Smooth muscle cell (in vitro differentiated cells): ENCODE data around the gene LUZP1. TPM values are rescaled to one million over a fixed set of nuclear protein-coding genes. Genes with fewer than 3 reads are reported as not detected.

Experiments used
- DNase-seq: peaks from one replicate; lab custom pipeline; 2025; ENCODE audit not compliant: unreplicated experiment; lab: John Stamatoyannopoulos, UW
- H2AFZ ChIP-seq: fragments of 200-600 bp; sonication (generic); 2 replicates; pipeline ENCODE4 v1.6.0; 2016; ENCODE audit warnings: antibody characterized with exemption, low read depth, mild to moderate bottlenecking
- H3F3A ChIP-seq: fragments of 200-600 bp; sonication (generic); 2 replicates; pipeline ENCODE4 v1.6.0; 2017; ENCODE audit warnings: antibody characterized with exemption, low read depth
- H3K27ac ChIP-seq: fragments of 200-600 bp; sonication (generic); 2 replicates; pipeline ENCODE4 v1.5.1; 2016; ENCODE audit warnings: low read depth, mild to moderate bottlenecking
- H3K27me3 ChIP-seq: fragments of 200-600 bp; sonication (generic); 2 replicates; pipeline ENCODE4 v1.6.1; 2016; ENCODE audit warnings: low read depth, mild to moderate bottlenecking
- H3K36me3 ChIP-seq: fragments of 200-600 bp; sonication (generic); 2 replicates; pipeline ENCODE4 v1.5.1; 2016; ENCODE audit warnings: low read depth
- H3K4me1 ChIP-seq: fragments of 200-600 bp; sonication (generic); 2 replicates; pipeline ENCODE4 v1.5.1; 2016; ENCODE audit warnings: low read depth
- H3K4me2 ChIP-seq: fragments of 200-600 bp; sonication (generic); 2 replicates; pipeline ENCODE4 v1.6.0; 2016; ENCODE audit warnings: mild to moderate bottlenecking
- H3K4me3 ChIP-seq: fragments of 200-600 bp; sonication (generic); 2 replicates; pipeline ENCODE4 v1.5.1; 2016; ENCODE audit warnings: mild to moderate bottlenecking
- H3K79me2 ChIP-seq: fragments of 200-600 bp; sonication (generic); 2 replicates; pipeline ENCODE4 v1.6.0; 2016; ENCODE audit warnings: low read depth, mild to moderate bottlenecking
- H3K9ac ChIP-seq: fragments of 200-600 bp; sonication (generic); 2 replicates; pipeline ENCODE4 v1.6.0; 2016; ENCODE audit warnings: low read depth
- H3K9me3 ChIP-seq: fragments of 200-600 bp; sonication (generic); replicated peaks from 2 replicates; pipeline ENCODE4 v1.5.1; 2016; ENCODE audit warnings: low read depth
- H4K20me1 ChIP-seq: fragments of 200-600 bp; sonication (generic); 2 replicates; pipeline ENCODE4 v1.6.0; 2016; ENCODE audit warnings: low read depth
- WGBS: methylation state at CpG from one replicate; pipeline ENCODE4 v1.1.7; 2016; ENCODE audit warnings: low lambda C conversion rate; 5-methylcytosine and 5-hydroxymethylcytosine counted together
- polyA plus RNA-seq: library from polyadenylated mRNA; unstranded; fragments of >200 nt; fragmentation: Nextera tagmentation; extraction: Ambion mirVana; gene quantifications from 2 replicates; pipeline ENCODE4 v1.2.1, GENCODE V29; 2016
- total RNA-seq: library from RNA; depleted of rRNA; stranded (reverse); fragments of >200 nt; gene quantifications from 2 replicates; pipeline ENCODE4 v1.2.3, GENCODE V29; 2014
- TF ChIP-seq, protein P1 (sequence below): fragments of 200-600 bp; sonication (generic); IDR thresholded peaks from 2 replicates; pipeline ENCODE4 v1.5.1; 2017; ENCODE audit warnings: borderline replicate concordance, mild to moderate bottlenecking, antibody characterized with exemption; ENCODE audit not compliant: insufficient read depth, poor library complexity, severe bottlenecking

Gene LUZP1
- 29.2 and 41.1 TPM in 2 replicates for total RNA-seq
- polyA plus RNA-seq: 39.2 and 54.5 TPM in 2 replicates

DNA sequence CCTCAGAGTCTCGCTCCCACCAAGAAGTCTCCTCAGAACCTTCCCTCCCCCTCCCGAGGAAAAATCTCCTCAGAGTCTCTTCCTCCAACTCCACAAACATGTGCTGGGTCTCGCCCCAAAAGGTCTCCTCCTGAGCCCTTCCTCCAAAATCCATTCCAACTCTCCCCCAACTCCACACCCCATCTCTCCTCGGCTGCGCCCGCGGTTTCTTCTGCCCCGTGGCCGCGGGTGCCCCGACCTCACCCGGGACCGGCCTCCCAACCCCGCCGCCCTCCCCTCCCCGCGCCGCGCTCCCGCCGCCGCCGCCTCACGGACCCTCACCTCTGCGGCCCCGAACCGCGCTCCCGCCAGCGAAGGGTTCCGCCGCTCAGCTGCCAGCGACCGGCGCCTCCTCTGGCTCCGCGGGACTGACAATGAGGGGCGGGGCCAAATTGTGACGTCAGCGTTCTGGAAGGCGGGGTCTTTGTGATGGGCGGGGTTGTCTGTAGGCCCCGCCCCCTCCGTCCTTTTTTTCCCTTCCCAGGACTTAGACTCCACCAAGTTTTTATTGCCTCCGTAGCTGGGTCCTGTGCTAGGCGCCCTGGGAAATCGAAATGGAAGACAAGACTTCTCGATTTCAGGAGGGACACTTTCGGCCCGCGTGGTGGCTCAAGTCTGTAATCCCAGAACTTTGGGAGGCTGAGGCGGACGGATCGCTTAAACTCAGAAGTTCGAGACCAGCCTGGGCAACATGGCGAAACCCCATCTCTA is at the start of gene LUZP1:
LUZP1 (minus strand) TSS at position 412 of the 750 bp plus-strand sequence.
- no peaks in the 10 kb centered on the region for H3K36me3 ChIP-seq
- H3F3A ChIP-seq: peaks cover 14% of the 10 kb centered on the region
- H3K4me1 ChIP-seq: peaks cover 14% of the 10 kb centered on the region
- H3K9ac ChIP-seq: peak within 1 kb of the TSS; percentile 96
- H3K79me2 ChIP-seq: peaks cover 41% of the 10 kb centered on the region
- WGBS: 9% methylated on average over 53 of the region's 56 CpGs
- peaks cover 42% of the 10 kb centered on the region for H4K20me1 ChIP-seq
- peak; percentile 84 for DNase-seq
- H3K27ac ChIP-seq: peak within 1 kb of the TSS; percentile 91
- peak within 1 kb of the TSS; percentile 89 for H3K4me2 ChIP-seq
- peak within 1 kb of the TSS; percentile 40 for H2AFZ ChIP-seq
- H3K4me3 ChIP-seq: peak within 1 kb of the TSS; percentile 98
- H3K9me3 ChIP-seq: no peaks in the 10 kb centered on the region
- TF ChIP-seq, protein P1, sequence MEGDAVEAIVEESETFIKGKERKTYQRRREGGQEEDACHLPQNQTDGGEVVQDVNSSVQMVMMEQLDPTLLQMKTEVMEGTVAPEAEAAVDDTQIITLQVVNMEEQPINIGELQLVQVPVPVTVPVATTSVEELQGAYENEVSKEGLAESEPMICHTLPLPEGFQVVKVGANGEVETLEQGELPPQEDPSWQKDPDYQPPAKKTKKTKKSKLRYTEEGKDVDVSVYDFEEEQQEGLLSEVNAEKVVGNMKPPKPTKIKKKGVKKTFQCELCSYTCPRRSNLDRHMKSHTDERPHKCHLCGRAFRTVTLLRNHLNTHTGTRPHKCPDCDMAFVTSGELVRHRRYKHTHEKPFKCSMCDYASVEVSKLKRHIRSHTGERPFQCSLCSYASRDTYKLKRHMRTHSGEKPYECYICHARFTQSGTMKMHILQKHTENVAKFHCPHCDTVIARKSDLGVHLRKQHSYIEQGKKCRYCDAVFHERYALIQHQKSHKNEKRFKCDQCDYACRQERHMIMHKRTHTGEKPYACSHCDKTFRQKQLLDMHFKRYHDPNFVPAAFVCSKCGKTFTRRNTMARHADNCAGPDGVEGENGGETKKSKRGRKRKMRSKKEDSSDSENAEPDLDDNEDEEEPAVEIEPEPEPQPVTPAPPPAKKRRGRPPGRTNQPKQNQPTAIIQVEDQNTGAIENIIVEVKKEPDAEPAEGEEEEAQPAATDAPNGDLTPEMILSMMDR: no peak
- H3K27me3 ChIP-seq: no peaks in the 10 kb centered on the region

DNA sequence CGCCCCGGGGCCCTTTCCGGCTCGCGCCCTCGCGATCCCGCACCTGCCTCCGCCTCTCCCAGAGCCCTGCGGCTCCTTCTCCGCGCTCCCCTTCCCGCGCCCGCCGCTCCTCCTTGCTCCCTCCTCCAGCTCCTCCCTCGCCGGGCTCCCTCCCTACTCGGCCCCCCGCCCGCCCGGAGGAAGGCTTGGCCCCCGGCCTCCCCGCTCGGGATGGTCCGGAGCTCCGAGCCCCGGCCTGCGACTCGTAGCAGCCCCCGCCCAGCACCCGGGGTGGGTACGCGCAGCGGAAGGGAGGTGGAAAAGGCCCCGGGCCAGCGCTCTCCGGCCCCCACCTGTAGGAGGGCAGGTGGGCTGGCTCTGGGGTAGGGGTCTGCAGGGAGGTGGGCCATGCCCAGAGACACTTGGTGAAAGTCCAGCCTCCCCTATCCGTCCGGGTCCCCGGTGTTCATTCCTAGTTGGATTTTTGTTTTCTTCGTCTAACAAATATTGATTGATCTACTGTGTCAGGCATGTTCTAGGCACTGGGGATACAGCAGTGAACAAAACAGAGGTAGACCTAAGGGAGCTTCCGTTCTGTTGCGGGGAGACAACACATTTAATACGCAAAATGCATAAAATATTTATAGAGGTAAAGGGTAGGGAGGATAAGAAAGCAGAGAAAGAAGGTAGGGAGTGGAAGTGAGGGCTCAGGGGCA is 48.9 kb upstream of the LUZP1 start, which contains the start of gene HTR1D:
HTR1D (minus strand) TSS at position 82 of the 695 bp plus-strand sequence. CDS start 23,283 bp downstream, outside the sequence.
- DNase-seq: no peak

DNA sequence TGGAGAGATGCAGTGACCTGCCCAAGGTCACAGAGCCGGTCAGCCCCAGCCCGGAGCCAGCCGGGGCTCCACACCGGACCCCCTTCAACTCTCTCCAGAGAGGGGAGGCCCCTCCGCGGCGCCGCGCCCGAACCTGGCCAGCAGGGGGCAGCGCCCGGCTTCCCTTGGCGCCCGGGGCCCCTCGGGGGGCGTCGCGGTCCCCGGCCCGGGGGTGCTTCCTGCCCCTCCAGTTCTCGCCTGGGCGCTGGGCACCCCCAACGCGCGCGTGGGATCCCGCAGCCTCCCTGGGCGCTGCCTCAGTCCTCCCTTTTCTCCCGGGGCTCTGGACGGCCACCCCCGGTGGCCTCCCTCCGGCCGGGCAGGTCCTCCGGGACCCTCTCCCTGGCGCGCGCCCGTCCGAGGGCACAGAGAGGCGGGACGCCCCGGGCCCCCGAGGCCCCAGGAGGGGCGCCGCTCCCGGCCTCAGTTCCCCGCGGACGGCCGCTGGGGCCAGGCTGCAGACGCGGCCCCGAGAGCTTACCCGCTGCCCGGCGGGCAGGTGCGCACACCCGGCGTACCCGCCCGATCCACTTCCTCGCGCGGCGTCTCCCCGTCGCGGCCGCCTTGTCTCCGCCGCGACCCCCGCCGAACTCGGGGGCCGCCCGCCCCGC is 48.2 kb upstream of the LUZP1 start:
- no peaks in the 10 kb centered on the region for H3K9me3 ChIP-seq
- no peak overlapping the region for H3K9ac ChIP-seq
- no peak for DNase-seq
- H4K20me1 ChIP-seq: no peaks in the 10 kb centered on the region
- TF ChIP-seq, protein P1: peak; percentile 63
- H3F3A ChIP-seq: no peaks in the 10 kb centered on the region
- peak overlapping the region; percentile 84 for H3K4me2 ChIP-seq
- WGBS: 3% methylated on average over 42 of the region's 78 CpGs
- no peak overlapping the region for H3K27ac ChIP-seq
- H3K27me3 ChIP-seq: peaks cover 60% of the 10 kb centered on the region
- H3K4me1 ChIP-seq: no peaks in the 10 kb centered on the region
- H3K36me3 ChIP-seq: no peaks in the 10 kb centered on the region
- no peaks in the 10 kb centered on the region for H3K79me2 ChIP-seq
- no peak overlapping the region for H2AFZ ChIP-seq
- peak overlapping the region; percentile 42 for H3K4me3 ChIP-seq

More for the DNA sequence above, 48.9 kb upstream of the LUZP1 start, which contains the start of gene HTR1D:
- Histone ChIP-seq H3K4me2 (peak within 1 kb of the TSS; percentile 84), H3K79me2 (no peaks in the 10 kb centered on the region), H4K20me1 (no peaks in the 10 kb centered on the region), H3K27ac (no peak within 1 kb of the TSS), H3F3A (no peaks in the 10 kb centered on the region), H3K4me1 (no peaks in the 10 kb centered on the region), H3K9ac (no peak within 1 kb of the TSS), H3K27me3 (peaks cover 55% of the 10 kb centered on the region), H3K4me3 (peak within 1 kb of the TSS; percentile 42), H2AFZ (no peak within 1 kb of the TSS), H3K9me3 (no peaks in the 10 kb centered on the region), H3K36me3 (no peaks in the 10 kb centered on the region)
- TF ChIP-seq, protein P1: no peak
- 5% methylated on average over 10 of the region's 45 CpGs for WGBS
